OCI-LY1 (cell line): ENCODE measurements around the gene HPCAL1.

Source experiments
- EZH2 ChIP-seq: fragments of 200-600 bp; sonication (generic), shearing (Covaris generic); IDR thresholded peaks from 2 replicates; pipeline ENCODE4 v1.8.0; 2017; ENCODE audit warnings: borderline replicate concordance, mixed run types, mild to moderate bottlenecking, antibody characterized with exemption, low read length, moderate library complexity, mixed read lengths
- TF ChIP-seq, protein P1 (sequence below): fragments of 200-600 bp; sonication (generic), shearing (Covaris generic); IDR thresholded peaks from 2 replicates; pipeline ENCODE4 v1.5.1; 2017; ENCODE audit warnings: mild to moderate bottlenecking, antibody characterized with exemption, low read length, moderate library complexity, mixed read lengths

DNA sequence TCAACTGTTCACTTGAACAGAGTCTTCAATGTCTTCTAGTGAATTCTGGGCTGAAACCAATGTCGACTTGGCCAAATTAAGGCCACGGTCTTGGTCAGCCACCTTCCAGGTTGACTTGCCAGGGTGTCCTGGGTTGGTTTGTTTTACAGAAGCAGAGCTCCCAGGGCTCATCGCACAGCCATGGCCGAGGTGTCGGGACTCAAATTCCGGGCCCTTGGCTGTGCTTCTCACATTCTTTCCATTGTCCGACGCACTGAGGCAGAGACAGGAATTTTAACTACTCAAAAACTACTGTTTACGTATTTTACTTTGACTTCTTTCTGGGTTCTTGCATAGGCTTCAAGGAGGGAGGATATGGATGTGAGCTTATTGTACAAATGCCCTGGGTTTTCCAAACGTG is 51.7 kb downstream of the HPCAL1 start:
- TF ChIP-seq, protein P1, sequence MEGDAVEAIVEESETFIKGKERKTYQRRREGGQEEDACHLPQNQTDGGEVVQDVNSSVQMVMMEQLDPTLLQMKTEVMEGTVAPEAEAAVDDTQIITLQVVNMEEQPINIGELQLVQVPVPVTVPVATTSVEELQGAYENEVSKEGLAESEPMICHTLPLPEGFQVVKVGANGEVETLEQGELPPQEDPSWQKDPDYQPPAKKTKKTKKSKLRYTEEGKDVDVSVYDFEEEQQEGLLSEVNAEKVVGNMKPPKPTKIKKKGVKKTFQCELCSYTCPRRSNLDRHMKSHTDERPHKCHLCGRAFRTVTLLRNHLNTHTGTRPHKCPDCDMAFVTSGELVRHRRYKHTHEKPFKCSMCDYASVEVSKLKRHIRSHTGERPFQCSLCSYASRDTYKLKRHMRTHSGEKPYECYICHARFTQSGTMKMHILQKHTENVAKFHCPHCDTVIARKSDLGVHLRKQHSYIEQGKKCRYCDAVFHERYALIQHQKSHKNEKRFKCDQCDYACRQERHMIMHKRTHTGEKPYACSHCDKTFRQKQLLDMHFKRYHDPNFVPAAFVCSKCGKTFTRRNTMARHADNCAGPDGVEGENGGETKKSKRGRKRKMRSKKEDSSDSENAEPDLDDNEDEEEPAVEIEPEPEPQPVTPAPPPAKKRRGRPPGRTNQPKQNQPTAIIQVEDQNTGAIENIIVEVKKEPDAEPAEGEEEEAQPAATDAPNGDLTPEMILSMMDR = no peak
- TF ChIP-seq EZH2 = no peak
